ENCODE measurements around the gene EIF3J. TPM values are rescaled to one million over a fixed set of nuclear protein-coding genes. Genes with fewer than 3 reads are reported as not detected.

Gene EIF3J
- total and polyA plus RNA-seq, 4 donors = 32.0 to 52.1 (median 50.5) TPM

- Histone ChIP-seq H3K4me3 (no peak overlapping the region), H3K9me3 (ENCODE audit: control insufficient read depth in 4 of 4, insufficient read depth in 3 of 4, low read length in 3 of 4) (no peaks in the 10 kb centered on the region), H3K27me3 (ENCODE audit: control insufficient read depth in 3 of 3, insufficient read depth in 3 of 3, low read length in 2 of 3) (no peaks in the 10 kb centered on the region), H3K4me1 (ENCODE audit: control insufficient read depth in 5 of 5, insufficient read depth in 5 of 5, low read length in 5 of 5) (peaks cover 0 to 3% (median 0%) of the 10 kb centered on the region in 5 donors), H3K9ac (ENCODE audit: insufficient read depth in 1 of 2, low read length in 2 of 2) (no peak overlapping the region), H3K27ac (ENCODE audit: low read depth in 1 of 2, low read length in 1 of 2) (no peak overlapping the region), H3K36me3 (ENCODE audit: control insufficient read depth in 4 of 4, insufficient read depth in 4 of 4, low read length in 4 of 4) (peaks cover 39 to 62% (median 49%) of the 10 kb centered on the region in 4 donors)
- ATAC-seq (ENCODE audit: insufficient read depth, low FRiP score) = no peak
- 90 to 98% methylated on average over 1 of the region's 1 CpG for WGBS, 2 donors
- DNase-seq = no peak
- TF ChIP-seq, protein P1, sequence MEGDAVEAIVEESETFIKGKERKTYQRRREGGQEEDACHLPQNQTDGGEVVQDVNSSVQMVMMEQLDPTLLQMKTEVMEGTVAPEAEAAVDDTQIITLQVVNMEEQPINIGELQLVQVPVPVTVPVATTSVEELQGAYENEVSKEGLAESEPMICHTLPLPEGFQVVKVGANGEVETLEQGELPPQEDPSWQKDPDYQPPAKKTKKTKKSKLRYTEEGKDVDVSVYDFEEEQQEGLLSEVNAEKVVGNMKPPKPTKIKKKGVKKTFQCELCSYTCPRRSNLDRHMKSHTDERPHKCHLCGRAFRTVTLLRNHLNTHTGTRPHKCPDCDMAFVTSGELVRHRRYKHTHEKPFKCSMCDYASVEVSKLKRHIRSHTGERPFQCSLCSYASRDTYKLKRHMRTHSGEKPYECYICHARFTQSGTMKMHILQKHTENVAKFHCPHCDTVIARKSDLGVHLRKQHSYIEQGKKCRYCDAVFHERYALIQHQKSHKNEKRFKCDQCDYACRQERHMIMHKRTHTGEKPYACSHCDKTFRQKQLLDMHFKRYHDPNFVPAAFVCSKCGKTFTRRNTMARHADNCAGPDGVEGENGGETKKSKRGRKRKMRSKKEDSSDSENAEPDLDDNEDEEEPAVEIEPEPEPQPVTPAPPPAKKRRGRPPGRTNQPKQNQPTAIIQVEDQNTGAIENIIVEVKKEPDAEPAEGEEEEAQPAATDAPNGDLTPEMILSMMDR (IDR thresholded peaks at IDR 0.05; ENCODE audit: control extremely low read depth, extremely low read depth) = no peak
These were observed 54.4 kb downstream of the EIF3J start for GRCh38 chr15:44591326-44591725.

- ATAC-seq (ENCODE audit: insufficient read depth, low FRiP score) (no peak), DNase-seq (peak in 1 of 3 donors; percentile 25)
- TF ChIP-seq, protein P1 (IDR thresholded peaks at IDR 0.05; ENCODE audit: control extremely low read depth, extremely low read depth) = peak; percentile 17
- H3K36me3 ChIP-seq (ENCODE audit: control insufficient read depth in 4 of 4, insufficient read depth in 4 of 4, low read length in 4 of 4) = peaks cover 39 to 57% (median 51%) of the 10 kb centered on the region in 4 donors
- H3K9me3 ChIP-seq (ENCODE audit: control insufficient read depth in 4 of 4, insufficient read depth in 3 of 4, low read length in 3 of 4) = no peaks in the 10 kb centered on the region
- no peak overlapping the region for H3K27ac ChIP-seq (ENCODE audit: low read depth in 1 of 2, low read length in 1 of 2)
- H3K4me3 ChIP-seq = no peak overlapping the region
- peaks cover 0 to 3% (median 0%) of the 10 kb centered on the region in 5 donors for H3K4me1 ChIP-seq (ENCODE audit: control insufficient read depth in 5 of 5, insufficient read depth in 5 of 5, low read length in 5 of 5)
- no peak overlapping the region for H3K9ac ChIP-seq (ENCODE audit: insufficient read depth in 1 of 2, low read length in 2 of 2)
- 85 to 94% methylated on average over 7 of the region's 7 CpGs for WGBS, 2 donors
- no peaks in the 10 kb centered on the region for H3K27me3 ChIP-seq (ENCODE audit: control insufficient read depth in 3 of 3, insufficient read depth in 3 of 3, low read length in 2 of 3)
These were observed 56.2 kb downstream of the EIF3J start for GRCh38 chr15:44593042-44593736.

- no peaks in the 10 kb centered on the region for H3K27me3 ChIP-seq (ENCODE audit: control insufficient read depth in 3 of 3, insufficient read depth in 3 of 3, low read length in 2 of 3)
- H3K4me1 ChIP-seq (ENCODE audit: control insufficient read depth in 5 of 5, insufficient read depth in 5 of 5, low read length in 5 of 5) = peaks cover 0 to 3% (median 0%) of the 10 kb centered on the region in 5 donors
- WGBS, 2 donors = 66 to 75% methylated on average over 1 of the region's 1 CpG
- no peaks in the 10 kb centered on the region for H3K9me3 ChIP-seq (ENCODE audit: control insufficient read depth in 4 of 4, insufficient read depth in 3 of 4, low read length in 3 of 4)
- no peak for DNase-seq
- H3K4me3 ChIP-seq = no peak overlapping the region
- no peak overlapping the region for H3K9ac ChIP-seq (ENCODE audit: insufficient read depth in 1 of 2, low read length in 2 of 2)
- ATAC-seq (ENCODE audit: insufficient read depth, low FRiP score) = no peak
- no peak overlapping the region for H3K27ac ChIP-seq (ENCODE audit: low read depth in 1 of 2, low read length in 1 of 2)
- TF ChIP-seq, protein P1 (IDR thresholded peaks at IDR 0.05; ENCODE audit: control extremely low read depth, extremely low read depth) = no peak
- H3K36me3 ChIP-seq (ENCODE audit: control insufficient read depth in 4 of 4, insufficient read depth in 4 of 4, low read length in 4 of 4) = peaks cover 34 to 47% (median 42%) of the 10 kb centered on the region in 4 donors
These were observed 58.3 kb downstream of the EIF3J start for GRCh38 chr15:44595246-44595645.

Data from lung (tissue), 12 donors.